Right cardiac atrium (tissue), 5 donors: ENCODE measurements around the gene MTMR4. TPM values are rescaled to one million over a fixed set of nuclear protein-coding genes. Genes with fewer than 3 reads are reported as not detected.
A peak's percentile ranks its signal among the peaks of the same experiment; 100 is the strongest.
"Not testable (repeated sequence)": the region's sequence is repeated elsewhere in the genome, so short reads cannot be mapped to it uniquely, and the experiment has no call there.

Experiments
- ATAC-seq, 2 donors: fragments of 200-7000 bp; cut with Tn5 transposase; one replicate each; pipeline versions ENCODE4 v1.8.0 to v1.9.1; 2020; ENCODE audit warnings: moderate library complexity in 2 of 2, mild to moderate bottlenecking in 1 of 2
- DNase-seq, 3 donors: peaks; one replicate each; pipeline ENCODE4 v3.0.0-alpha.2; 2020
- H3K27ac ChIP-seq: one replicate; pipeline ENCODE4 v1.5.1; 2013; ENCODE audit warnings: mild to moderate bottlenecking, low read length, control low read depth, moderate library complexity
- H3K27me3 ChIP-seq: one replicate; pipeline ENCODE4 v1.6.1; 2013; ENCODE audit not compliant: control insufficient read depth, insufficient read depth
- H3K4me1 ChIP-seq: one replicate; pipeline ENCODE4 v1.6.1; 2013; ENCODE audit warnings: low read length; ENCODE audit not compliant: control insufficient read depth, insufficient read depth
- H3K4me3 ChIP-seq: one replicate; pipeline ENCODE4 v1.5.1; 2013; ENCODE audit warnings: low read length, control low read depth
- H3K9me3 ChIP-seq: one replicate; pipeline ENCODE4 v1.6.1; 2013; ENCODE audit warnings: low read length; ENCODE audit not compliant: control insufficient read depth
- WGBS: extraction: QIAGEN DNeasy Blood & Tissue Kit; methylation state at CpG from one replicate; pipeline ENCODE4 v1.1.7; 2013; 5-methylcytosine and 5-hydroxymethylcytosine counted together
- intact Hi-C, 4 donors: fragments of 100-400 bp; cut with DNase I; formaldehyde crosslinking; loops; one replicate each; pipeline versions ENCODE4 v1.11.0 to v1.14.0; 2022 to 2023
- polyA plus RNA-seq: library from polyadenylated mRNA; stranded (reverse); fragments of 200-250 nt; gene quantifications from one replicate; pipeline ENCODE4 v1.2.3, GENCODE V29; 2013
- total RNA-seq, 4 donors: library from RNA; stranded (reverse); fragmentation: NEBNext Ultra II Directional; extraction: Animal tissue kit (Norgen Biotek cat#: 25700); gene quantifications; one replicate each; pipeline ENCODE4 v1.2.1, GENCODE V29; 2021
- donor health status: healthy with polysubstance abuse.
- donor health status: DM: no; HTN: yes; CAD: no.
- donor health status: DM: no; HTN: no; CAD: no.
- donor health status: DM: no; HTN: yes; CAD: no; lungs with severe emphysema.
- donor health status: DM: yes; HTN: yes; CAD: no.

Gene MTMR4
- total and polyA plus RNA-seq, 5 donors: 8.5 to 26.5 (median 22.4) TPM

GRCh38 chr17:58508341-58509067 lies 5.9 kb downstream of the MTMR4 start:
- H3K27me3 ChIP-seq: no peaks in the 10 kb centered on the region
- H3K4me1 ChIP-seq: peaks cover under 1% of the 10 kb centered on the region
- no peak overlapping the region for H3K4me3 ChIP-seq
- 69% methylated on average over 10 of the region's 10 CpGs for WGBS
- ATAC-seq: no peak
- no peaks in the 10 kb centered on the region for H3K9me3 ChIP-seq
- no peak overlapping the region for H3K27ac ChIP-seq
- intact Hi-C loops: no loop called here
- DNase-seq: no peak

DNA sequence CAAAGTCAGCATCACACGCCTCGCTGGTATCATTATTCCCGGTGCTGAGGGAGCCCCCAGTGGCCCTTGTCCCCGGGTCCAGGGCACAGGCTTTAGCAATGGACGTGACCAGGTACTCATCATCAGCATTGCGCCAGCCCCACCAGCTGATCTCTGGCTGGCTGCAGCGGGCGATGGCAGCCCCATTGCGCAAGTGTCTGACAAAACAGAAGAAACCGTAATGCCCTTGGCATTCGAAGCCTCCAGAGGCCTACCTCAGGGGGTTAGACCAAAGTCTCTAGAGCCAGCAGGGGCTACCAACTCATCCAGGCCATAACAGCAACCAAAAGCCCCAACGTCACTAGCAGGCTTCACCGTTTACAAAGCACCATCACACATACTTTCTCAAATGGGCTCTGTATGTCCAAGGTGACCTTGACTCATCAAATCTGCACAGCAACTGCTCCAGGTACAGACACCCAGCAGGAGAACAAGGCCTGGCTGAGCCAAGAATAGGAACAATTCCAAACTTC lies 7.3 kb downstream of the MTMR4 start:
- intact Hi-C loops: no loop called here
- DNase-seq: no peak

DNA sequence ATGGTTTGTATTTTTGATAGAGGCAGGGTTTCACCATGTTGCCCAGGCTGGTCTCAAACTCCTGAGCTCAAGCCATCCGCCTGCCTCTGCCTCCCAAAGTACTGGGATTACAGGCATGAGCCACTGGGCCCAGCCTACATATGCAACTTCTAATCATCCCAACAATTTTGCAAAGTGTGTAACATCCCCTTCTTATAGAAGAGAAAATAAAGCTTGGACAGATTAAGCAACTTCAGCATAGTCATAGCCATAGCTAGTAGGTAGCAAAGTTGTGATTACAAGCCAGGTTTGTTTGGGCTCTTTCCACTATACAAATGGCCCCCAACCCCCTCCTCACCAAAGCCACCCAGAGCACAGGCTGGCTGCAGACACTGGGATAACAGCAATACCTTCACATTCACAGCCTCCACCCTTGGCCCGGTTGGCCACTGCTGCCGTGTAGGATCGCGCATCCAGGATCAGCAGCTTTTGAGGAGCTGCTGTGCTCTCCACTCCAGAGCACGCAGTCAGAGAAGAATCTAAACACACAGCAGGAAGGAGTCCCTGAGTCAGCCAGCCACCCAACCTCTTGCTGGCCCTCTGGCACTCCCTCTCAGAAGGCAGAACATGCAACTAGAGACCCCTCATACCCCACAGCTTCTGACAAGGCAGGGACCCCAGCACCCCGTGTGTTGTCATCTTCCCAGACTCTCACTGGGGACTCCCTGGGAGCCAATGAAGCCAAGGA lies 7.9 kb downstream of the MTMR4 start:
- intact Hi-C loops: no loop called here
- 90% methylated on average over 7 of the region's 7 CpGs for WGBS
- ATAC-seq (no peak), DNase-seq (no peak)
- H3K9me3 ChIP-seq: no peaks in the 10 kb centered on the region
- no peaks in the 10 kb centered on the region for H3K27me3 ChIP-seq
- no peaks in the 10 kb centered on the region for H3K4me1 ChIP-seq
- no peak overlapping the region for H3K27ac ChIP-seq
- no peak overlapping the region for H3K4me3 ChIP-seq

More for the DNA sequence above, 7.3 kb downstream of the MTMR4 start:
- no peak overlapping the region for H3K27ac ChIP-seq
- H3K9me3 ChIP-seq: no peaks in the 10 kb centered on the region
- ATAC-seq: peak in 1 of 2 donors; percentile 17
- WGBS: 87% methylated on average over 13 of the region's 13 CpGs
- H3K4me1 ChIP-seq: no peaks in the 10 kb centered on the region
- no peak overlapping the region for H3K4me3 ChIP-seq
- H3K27me3 ChIP-seq: no peaks in the 10 kb centered on the region

DNA sequence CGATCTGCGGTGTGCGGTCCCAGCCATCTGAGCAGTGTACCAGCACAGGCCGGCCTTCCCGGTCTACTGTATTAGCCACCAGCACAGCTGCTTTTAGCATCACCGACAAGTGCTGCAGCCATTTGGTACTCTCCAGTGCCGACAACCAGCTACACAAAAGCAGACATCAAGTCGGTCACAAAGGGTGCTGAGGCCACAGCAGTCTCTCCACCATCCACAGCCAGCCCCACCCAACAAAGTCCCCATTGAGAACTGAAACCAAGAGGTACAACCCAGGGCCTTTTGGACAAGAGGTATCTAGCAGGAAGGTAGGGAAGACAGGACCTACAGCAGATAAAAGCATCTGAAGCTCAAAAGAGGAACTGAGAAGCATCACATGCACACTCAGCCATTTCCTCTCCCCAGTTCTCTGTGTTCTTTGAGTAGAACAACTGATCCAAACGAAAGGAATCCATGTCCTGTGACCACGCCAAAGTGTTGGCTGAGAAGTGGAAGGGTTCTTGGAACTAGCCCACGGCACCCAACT lies 9.5 kb downstream of the MTMR4 start:
- 81% methylated on average over 11 of the region's 11 CpGs for WGBS
- peak in 1 of 3 donors; percentile 56 for DNase-seq
- no peaks in the 10 kb centered on the region for H3K9me3 ChIP-seq
- peak; percentile 22 to 32 for ATAC-seq
- H3K27ac ChIP-seq: peak overlapping the region; percentile 42
- intact Hi-C loops: no loop called here
- H3K27me3 ChIP-seq: no peaks in the 10 kb centered on the region
- H3K4me1 ChIP-seq: no peaks in the 10 kb centered on the region
- no peak overlapping the region for H3K4me3 ChIP-seq

GRCh38 chr17:58503866-58504265 lies 10.6 kb downstream of the MTMR4 start:
- intact Hi-C loops: no loop called here
- Histone ChIP-seq H3K4me3 (no peak overlapping the region), H3K27me3 (no peaks in the 10 kb centered on the region), H3K4me1 (no peaks in the 10 kb centered on the region), H3K27ac (no peak overlapping the region), H3K9me3 (no peaks in the 10 kb centered on the region)
- ATAC-seq (no peak), DNase-seq (no peak)
- 89% methylated on average over 8 of the region's 8 CpGs for WGBS

- H3K27me3 ChIP-seq, H3K4me1 ChIP-seq, DNase-seq, H3K9me3 ChIP-seq, H3K4me3 ChIP-seq, intact Hi-C loops, ATAC-seq, H3K27ac ChIP-seq: not testable (repeated sequence)
- 91% methylated on average over 6 of the region's 6 CpGs for WGBS
Observed at GRCh38 chr17:58503134-58503533, 11.3 kb downstream of the MTMR4 start.

- no peak for DNase-seq
- no peak for ATAC-seq
- intact Hi-C loops: no loop called here
- 96% methylated on average over 7 of the region's 7 CpGs for WGBS
- Histone ChIP-seq H3K27ac (no peak overlapping the region), H3K4me1 (no peaks in the 10 kb centered on the region), H3K4me3 (no peak overlapping the region), H3K9me3 (no peaks in the 10 kb centered on the region), H3K27me3 (no peaks in the 10 kb centered on the region)
Observed at GRCh38 chr17:58501451-58501850, 13.0 kb downstream of the MTMR4 start.

DNA sequence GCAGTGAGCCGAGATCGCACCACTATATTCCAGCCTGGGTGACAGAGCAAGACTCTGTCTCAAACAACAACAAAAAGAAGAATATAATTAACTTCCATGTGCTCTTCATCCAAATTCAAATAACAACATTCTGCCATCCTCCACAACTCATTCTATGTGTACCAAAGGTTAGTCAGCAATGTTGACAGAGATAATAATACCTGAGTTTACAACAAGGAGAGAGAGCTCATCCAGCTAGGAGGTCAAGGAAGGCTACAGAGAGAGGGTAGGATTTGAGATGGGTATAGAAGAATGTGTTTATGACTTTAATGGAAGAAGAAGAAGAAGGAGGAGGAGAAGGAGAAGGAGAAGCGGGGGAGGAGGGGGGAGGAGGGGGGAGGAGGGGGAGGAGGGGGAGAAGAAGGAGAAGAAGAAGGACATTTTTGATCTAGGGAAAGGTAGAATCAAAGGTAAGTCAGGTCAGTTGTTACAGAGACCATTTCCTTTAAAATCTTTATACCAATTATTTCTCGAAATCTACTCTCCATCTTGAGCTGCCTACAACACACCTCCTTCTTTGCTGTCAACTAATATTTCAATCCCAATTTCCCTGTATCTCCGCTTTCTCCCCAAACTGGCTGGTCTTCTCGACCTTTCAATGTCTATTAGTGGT lies 16.1 kb downstream of the MTMR4 start:
- ATAC-seq: no peak
- Histone ChIP-seq H3K4me1 (no peaks in the 10 kb centered on the region), H3K27me3 (no peaks in the 10 kb centered on the region), H3K27ac (no peak overlapping the region), H3K4me3 (no peak overlapping the region), H3K9me3 (no peaks in the 10 kb centered on the region)
- intact Hi-C loops: no loop called here
- 95% methylated on average over 5 of the region's 6 CpGs for WGBS
- no peak for DNase-seq

DNA sequence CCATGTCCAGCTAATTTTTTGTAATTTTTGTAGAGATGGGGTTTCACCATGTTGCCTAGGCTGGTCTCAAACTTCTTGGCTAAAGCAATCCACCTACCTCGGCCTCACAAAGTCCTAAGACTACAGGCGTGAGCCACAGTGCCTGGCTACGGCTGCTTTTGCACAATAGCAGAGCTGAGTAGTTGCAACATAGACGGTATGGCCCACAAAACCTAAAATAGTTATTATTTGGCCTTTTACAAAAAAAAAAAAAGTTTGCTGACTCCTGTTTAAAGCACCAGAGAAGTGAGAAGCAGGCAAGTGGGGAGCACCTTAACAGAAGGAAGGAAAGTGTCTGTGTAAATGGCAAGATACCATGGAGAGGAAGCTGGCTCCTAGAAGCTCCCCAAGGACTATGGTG lies 20.9 kb downstream of the MTMR4 start:
- 90% methylated on average over 4 of the region's 4 CpGs for WGBS
- ATAC-seq (no peak), DNase-seq (no peak)
- intact Hi-C loops: no loop called here
- Histone ChIP-seq H3K4me3 (no peak overlapping the region), H3K27me3 (no peaks in the 10 kb centered on the region), H3K27ac (no peak overlapping the region), H3K9me3 (no peaks in the 10 kb centered on the region), H3K4me1 (no peaks in the 10 kb centered on the region)

- no peak overlapping the region for H3K4me3 ChIP-seq
- H3K4me1 ChIP-seq: no peaks in the 10 kb centered on the region
- DNase-seq (no peak), ATAC-seq (no peak)
- intact Hi-C loops: no loop called here
- no peaks in the 10 kb centered on the region for H3K9me3 ChIP-seq
- no peaks in the 10 kb centered on the region for H3K27me3 ChIP-seq
- no peak overlapping the region for H3K27ac ChIP-seq
- 92% methylated on average over 11 of the region's 11 CpGs for WGBS
Observed at GRCh38 chr17:58492238-58493121, 22.0 kb downstream of the MTMR4 start.
